ENCODE data around the gene TDRD7.

DNA sequence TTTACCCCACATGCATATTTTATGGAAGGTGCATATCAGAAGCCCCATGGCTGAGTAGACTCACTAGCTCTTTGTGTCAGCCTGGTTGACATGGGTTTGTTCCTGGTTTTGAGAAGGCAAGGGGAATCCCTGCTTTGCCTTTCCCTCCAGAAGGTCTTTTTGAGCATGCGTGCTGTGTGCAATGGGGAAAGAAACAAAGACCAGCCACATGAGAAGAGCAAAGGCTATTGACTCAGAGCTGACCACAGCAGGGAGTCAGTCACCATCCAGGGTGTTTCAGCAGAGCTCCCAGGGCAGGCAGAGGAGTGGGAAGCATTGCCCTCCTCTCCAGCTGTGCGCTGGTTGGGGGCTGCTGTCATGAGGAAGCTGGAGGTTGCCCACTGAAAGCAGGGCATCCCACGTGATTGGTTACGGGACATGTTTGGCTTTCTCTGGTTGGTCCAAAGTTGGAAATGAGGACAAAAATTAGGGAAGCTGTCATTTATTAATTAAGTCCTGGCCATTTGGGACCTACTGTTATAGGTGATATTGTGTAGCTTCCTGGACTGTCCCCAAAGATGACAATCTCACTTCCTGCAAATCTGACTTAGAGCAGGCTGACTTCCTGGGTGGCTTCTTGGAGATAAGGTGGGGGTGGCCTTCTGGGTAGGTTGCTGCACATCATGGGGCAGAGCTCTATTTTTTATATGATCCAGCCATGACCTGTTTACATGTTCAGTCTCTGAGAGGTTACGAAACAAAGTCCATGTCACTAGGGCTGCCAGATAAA is 48.9 kb upstream of the TDRD7 start:
- no peak for TF ChIP-seq EZH2 (IDR thresholded peaks at IDR 0.05)
- TF ChIP-seq POLR2AphosphoS5 (IDR thresholded peaks at IDR 0.05; ENCODE audit: borderline replicate concordance, low read depth, low read length) = no peak

All from SK-N-MC (cell line).